Spinal cord (tissue), 10 donors: ENCODE measurements around the gene PAPSS2. TPM values are rescaled to one million over a fixed set of nuclear protein-coding genes. Genes with fewer than 3 reads are reported as not detected.

ENCODE experiments used
- DNase-seq, 6 donors: peaks; one replicate each; pipeline versions ENCODE4 v3.0.0 to v3.0.0-alpha.2; 2013 to 2015; ENCODE audit warnings: low spot score in 6 of 6, low read depth in 4 of 6
- H3K27ac ChIP-seq: one replicate; pipeline ENCODE4 v1.5.1; 2013; ENCODE audit warnings: low read depth, low read length, control low read depth
- H3K27me3 ChIP-seq: one replicate; pipeline ENCODE4 v1.6.1; 2013; ENCODE audit warnings: low read length; ENCODE audit not compliant: control insufficient read depth, insufficient read depth
- H3K36me3 ChIP-seq: one replicate; pipeline ENCODE4 v1.6.1; 2013; ENCODE audit warnings: low read length; ENCODE audit not compliant: control insufficient read depth, insufficient read depth
- H3K4me1 ChIP-seq: one replicate; pipeline ENCODE4 v1.6.1; 2013; ENCODE audit warnings: low read length; ENCODE audit not compliant: control insufficient read depth, insufficient read depth
- H3K4me3 ChIP-seq: one replicate; pipeline ENCODE4 v1.5.1; 2013; ENCODE audit warnings: low read depth, low read length, control low read depth
- H3K9me3 ChIP-seq: one replicate; pipeline ENCODE4 v1.6.1; 2013; ENCODE audit warnings: low read length; ENCODE audit not compliant: control insufficient read depth, insufficient read depth
- WGBS: methylation state at CpG from one replicate; pipeline ENCODE4 v1.1.5; 2013; ENCODE audit warnings: missing lambda C conversion rate; ENCODE audit not compliant: insufficient coverage; 5-methylcytosine and 5-hydroxymethylcytosine counted together
- polyA plus RNA-seq, 2 donors: library from polyadenylated mRNA; unstranded; fragments of 120-200 nt; gene quantifications; one replicate each; pipeline ENCODE4 v1.2.1, GENCODE V29; 2013; ENCODE audit not compliant: insufficient read length in 2 of 2
- total RNA-seq, 2 donors: library from RNA; depleted of rRNA in 1 of 2; stranded (reverse); fragments of 120-200 nt in 1 of 2; fragments of >200 nt in 1 of 2; gene quantifications; one replicate each; pipeline versions ENCODE4 v1.2.3 to v1.2.4, GENCODE V29; 2013 to 2014
- donor health status: healthy.

Gene PAPSS2
- total and polyA plus RNA-seq, 4 donors: 8.8 to 13.4 (median 11.2) TPM

GRCh38 chr10:87763086-87763861, 103.6 kb downstream of the PAPSS2 start:
- Histone ChIP-seq H3K4me3 (no peak overlapping the region), H3K9me3 (no peaks in the 10 kb centered on the region), H3K4me1 (no peaks in the 10 kb centered on the region), H3K27ac (no peak overlapping the region), H3K27me3 (no peaks in the 10 kb centered on the region), H3K36me3 (peaks cover 3% of the 10 kb centered on the region)
- DNase-seq: no peak
- WGBS: no CpG with 5 or more reads among the region's 5 CpGs

- Histone ChIP-seq H3K36me3 (peaks cover 3% of the 10 kb centered on the region), H3K9me3 (no peaks in the 10 kb centered on the region), H3K27ac (no peak overlapping the region), H3K27me3 (no peaks in the 10 kb centered on the region), H3K4me3 (no peak overlapping the region), H3K4me1 (no peaks in the 10 kb centered on the region)
- no peak for DNase-seq
- 91% methylated on average over 9 of the region's 13 CpGs for WGBS
Observed at GRCh38 chr10:87764072-87764934, 104.6 kb downstream of the PAPSS2 start.

GRCh38 chr10:87765666-87766376, 106.1 kb downstream of the PAPSS2 start:
- H3K27ac ChIP-seq: no peak overlapping the region
- peaks cover 8% of the 10 kb centered on the region for H3K36me3 ChIP-seq
- DNase-seq: no peak
- H3K4me1 ChIP-seq: no peaks in the 10 kb centered on the region
- no peak overlapping the region for H3K4me3 ChIP-seq
- WGBS: no CpG with 5 or more reads among the region's 5 CpGs
- no peaks in the 10 kb centered on the region for H3K27me3 ChIP-seq
- H3K9me3 ChIP-seq: no peaks in the 10 kb centered on the region

- H3K36me3 ChIP-seq: peaks cover 5% of the 10 kb centered on the region
- 86% methylated on average over 4 of the region's 5 CpGs for WGBS
- no peak overlapping the region for H3K27ac ChIP-seq
- no peaks in the 10 kb centered on the region for H3K27me3 ChIP-seq
- no peaks in the 10 kb centered on the region for H3K4me1 ChIP-seq
- no peak for DNase-seq
- no peak overlapping the region for H3K4me3 ChIP-seq
- H3K9me3 ChIP-seq: no peaks in the 10 kb centered on the region
Observed at GRCh38 chr10:87767253-87767652, 107.6 kb downstream of the PAPSS2 start.

- Histone ChIP-seq H3K9me3 (no peaks in the 10 kb centered on the region), H3K36me3 (peaks cover 12% of the 10 kb centered on the region), H3K4me3 (no peak overlapping the region), H3K27me3 (no peaks in the 10 kb centered on the region), H3K4me1 (no peaks in the 10 kb centered on the region), H3K27ac (no peak overlapping the region)
- peak in 5 of 6 donors; percentile 11 to 84 (median 39) for DNase-seq
- 83% methylated on average over 1 of the region's 2 CpGs for whole genome bisulfite sequencing
Observed at GRCh38 chr10:87771871-87772500, 112.3 kb downstream of the PAPSS2 start.

- no peaks in the 10 kb centered on the region for H3K9me3 ChIP-seq
- 80% methylated on average over 1 of the region's 4 CpGs for WGBS
- H3K36me3 ChIP-seq: peaks cover 8% of the 10 kb centered on the region
- no peak overlapping the region for H3K27ac ChIP-seq
- no peak overlapping the region for H3K4me3 ChIP-seq
- DNase-seq: no peak
- no peaks in the 10 kb centered on the region for H3K4me1 ChIP-seq
- no peaks in the 10 kb centered on the region for H3K27me3 ChIP-seq
Observed at GRCh38 chr10:87775766-87776165, 116.1 kb downstream of the PAPSS2 start.

- Histone ChIP-seq H3K9me3 (no peaks in the 10 kb centered on the region), H3K36me3 (peaks cover 8% of the 10 kb centered on the region), H3K4me3 (no peak overlapping the region), H3K27me3 (no peaks in the 10 kb centered on the region), H3K27ac (no peak overlapping the region), H3K4me1 (no peaks in the 10 kb centered on the region)
- WGBS: 100% methylated on average over 2 of the region's 6 CpGs
- no peak for DNase-seq
Observed at GRCh38 chr10:87776328-87776727, 116.7 kb downstream of the PAPSS2 start.

GRCh38 chr10:87781545-87781944, 121.9 kb downstream of the PAPSS2 start:
- peaks cover 10% of the 10 kb centered on the region for H3K36me3 ChIP-seq
- H3K27ac ChIP-seq: no peak overlapping the region
- H3K4me1 ChIP-seq: no peaks in the 10 kb centered on the region
- H3K9me3 ChIP-seq: no peaks in the 10 kb centered on the region
- H3K27me3 ChIP-seq: no peaks in the 10 kb centered on the region
- H3K4me3 ChIP-seq: no peak overlapping the region
- DNase-seq: no peak
- WGBS: 100% methylated on average over 1 of the region's 2 CpGs

GRCh38 chr10:87782721-87783120, 123.0 kb downstream of the PAPSS2 start:
- Histone ChIP-seq H3K27ac (no peak overlapping the region), H3K36me3 (peaks cover 11% of the 10 kb centered on the region), H3K4me1 (no peaks in the 10 kb centered on the region), H3K9me3 (no peaks in the 10 kb centered on the region), H3K27me3 (no peaks in the 10 kb centered on the region), H3K4me3 (no peak overlapping the region)
- no peak for DNase-seq
- WGBS: 98% methylated on average over 5 of the region's 6 CpGs
